H1 (cell line): ENCODE data around the gene FOXQ1. TPM values are rescaled to one million over a fixed set of nuclear protein-coding genes. Genes with fewer than 3 reads are reported as not detected.

Experiments used
- CHD2 ChIP-seq: IDR thresholded peaks from 2 replicates; pipeline ENCODE4 v1.6.1; 2012; ENCODE audit warnings: low read length, improper control_type of control experiment
- NRF1 ChIP-seq: IDR thresholded peaks from 2 replicates; pipeline ENCODE4 v1.6.1; 2011; ENCODE audit warnings: mild to moderate bottlenecking, low read depth, low read length, improper control_type of control experiment
- SP2 ChIP-seq: IDR thresholded peaks from 2 replicates; pipeline ENCODE4 v1.6.1; 2012; ENCODE audit warnings: mild to moderate bottlenecking, low read length, inconsistent platforms
- TCF12 ChIP-seq: IDR thresholded peaks from 2 replicates; pipeline ENCODE4 v1.6.1; 2011; ENCODE audit warnings: low read depth, mild to moderate bottlenecking, low read length
- ZNF274 ChIP-seq: IDR thresholded peaks from 2 replicates; pipeline ENCODE4 v1.7.0; 2012; ENCODE audit warnings: low read length, borderline replicate concordance; ENCODE audit errors: extremely low read depth
- polyA plus RNA-seq, 7 experiments: library from polyadenylated mRNA; depleted of rRNA in 3 of 7; stranded (reverse) in 5 of 7; unstranded in 2 of 7; fragments of >200 nt in 5 of 7; fragments of 200-250 nt in 2 of 7; gene quantifications; 1 replicate in 5 of 7; 2 replicates in 1 of 7; 4 replicates in 1 of 7; pipeline versions ENCODE4 v1.2.1 to v1.2.3, GENCODE V29; 2011 to 2013; ENCODE audit warnings: missing spikeins in 2 of 7, mixed read lengths in 2 of 7
- total RNA-seq: library from RNA; stranded (reverse); fragmentation: NEBNext Ultra II Directional; extraction: Animal tissue kit (Norgen Biotek cat#: 25700); gene quantifications from 2 replicates; pipeline ENCODE4 v1.2.1, GENCODE V29; 2021

The FOXQ1 gene
- total and polyA plus RNA-seq, 2 of the 8 experiments (the other 6 are each of a cell fraction or from before 2014, with no cell fraction given): 0.03 TPM; not detected in 1

DNA sequence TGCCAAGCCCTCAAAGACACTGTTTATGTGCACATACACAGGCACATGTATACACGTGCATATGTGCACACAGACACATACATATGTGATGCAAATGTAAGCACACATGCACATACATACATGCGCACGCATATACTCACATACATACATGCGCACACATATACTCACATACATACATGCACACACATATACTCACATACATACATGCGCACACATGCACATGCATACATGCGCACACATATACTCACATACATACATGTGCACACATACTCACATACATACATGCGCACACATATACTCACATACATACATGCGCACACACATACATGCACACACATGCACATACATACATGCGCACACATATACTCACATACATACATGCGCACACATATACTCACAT lies 20.5 kb upstream of the FOXQ1 start (continued):
- TF ChIP-seq CHD2 (no peak), TCF12 (no peak), SP2 (no peak), NRF1 (no peak), ZNF274 (no peak)
